ENCODE results near the gene AHNAK. TPM values are rescaled to one million over a fixed set of nuclear protein-coding genes. Genes with fewer than 3 reads are reported as not detected.
"Not testable (repeated sequence)": the region's sequence is repeated elsewhere in the genome, so short reads cannot be mapped to it uniquely, and the experiment has no call there.

Gene AHNAK
- total RNA-seq, 4 donors from 2014 or later: 1,278 to 2,374 (median 1,866) TPM

DNA sequence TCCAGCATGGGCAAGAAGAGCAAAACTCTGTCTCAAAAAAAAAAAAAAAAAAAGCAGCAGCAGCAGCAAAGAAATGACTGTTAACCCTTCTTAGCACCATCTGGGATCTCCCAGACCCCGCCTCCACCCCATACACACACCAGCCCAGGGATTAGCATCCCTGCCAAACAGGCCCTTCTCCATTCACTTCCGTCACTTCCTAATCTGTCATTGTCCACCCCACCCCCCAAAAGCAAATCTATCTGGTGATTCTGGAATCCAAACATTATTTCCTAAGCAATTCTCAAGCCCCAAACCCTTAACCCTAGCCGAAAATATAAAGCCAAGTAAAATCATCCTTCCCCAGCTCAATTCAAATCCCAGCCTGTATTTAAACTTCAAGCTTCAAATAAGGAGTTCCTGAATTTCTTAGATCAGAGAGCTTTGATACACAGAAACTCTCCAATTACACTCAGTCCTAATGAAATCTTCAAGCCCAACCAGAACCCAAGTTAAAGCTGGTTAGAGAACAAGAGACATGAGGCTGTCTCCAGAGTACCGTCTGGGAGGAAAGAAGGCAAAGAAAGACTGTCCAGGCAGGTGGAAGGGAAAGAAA, 6.0 kb upstream of the AHNAK start:
- no peak for DNase-seq (ENCODE audit: extremely low spot score)
- TF ChIP-seq EP300 (IDR thresholded peaks at IDR 0.05): no peak
- no peak for TF ChIP-seq POLR2A (IDR thresholded peaks at IDR 0.05; ENCODE audit: low read depth)
- no peak for TF ChIP-seq CTCF (IDR thresholded peaks at IDR 0.05)
- no peak for TF ChIP-seq POLR2AphosphoS5 (IDR thresholded peaks at IDR 0.05)
- peak overlapping the region; percentile 93 to 97 (median 95) for H3K27ac ChIP-seq (replicated peaks in 1 of 4)
- H3K4me3 ChIP-seq: peak overlapping the region; percentile 38 to 49 (median 42)
- H3K4me1 ChIP-seq: peaks cover 93 to 99% (median 98%) of the 10 kb centered on the region in 4 donors
- H3K9me3 ChIP-seq: no peaks in the 10 kb centered on the region
- peaks cover 0 to 4% (median 0%) of the 10 kb centered on the region in 4 donors for H3K36me3 ChIP-seq
- whole genome bisulfite sequencing: 14% methylated on average over 4 of the region's 4 CpGs
- intact Hi-C loops (cut with DNase I): no loop called here
- H3K27me3 ChIP-seq: no peaks in the 10 kb centered on the region

DNA sequence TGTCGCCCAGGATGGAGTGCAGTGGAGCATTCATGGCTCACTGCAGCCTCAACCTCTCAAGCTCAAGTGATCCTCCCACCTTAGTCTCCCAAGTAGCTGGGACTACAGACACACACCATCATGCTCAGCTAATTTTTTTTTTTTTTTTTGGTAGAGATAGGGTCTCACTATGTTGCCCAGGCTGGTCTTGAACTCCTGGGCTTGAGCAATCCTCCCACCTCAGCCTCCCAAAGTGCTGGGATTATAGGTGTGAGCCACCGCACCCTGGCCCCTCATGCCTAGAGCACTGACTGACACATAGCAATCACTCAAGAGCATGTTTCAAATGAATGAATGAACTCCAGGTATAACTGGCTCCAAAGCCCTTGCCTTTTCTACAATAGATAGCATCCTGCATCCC, 3.9 kb upstream of the AHNAK start:
- Histone ChIP-seq H3K27ac (replicated peaks in 1 of 4) (peak overlapping the region; percentile 93 to 97 (median 95)), H3K4me1 (peaks cover 76 to 82% (median 81%) of the 10 kb centered on the region in 4 donors)
- H3K27me3 ChIP-seq; intact Hi-C loops (cut with DNase I); DNase-seq (ENCODE audit: extremely low spot score); H3K36me3 ChIP-seq; H3K4me3 ChIP-seq; H3K9me3 ChIP-seq: not testable (repeated sequence)
- 95% methylated on average over 2 of the region's 2 CpGs for WGBS

- TF ChIP-seq EP300 (IDR thresholded peaks at IDR 0.05) (no peak), POLR2A (IDR thresholded peaks at IDR 0.05; ENCODE audit: low read depth) (no peak), CTCF (IDR thresholded peaks at IDR 0.05) (no peak), POLR2AphosphoS5 (IDR thresholded peaks at IDR 0.05) (no peak)
- 61% methylated on average over 16 of the region's 17 CpGs for WGBS
- intact Hi-C loops (cut with DNase I): no loop called here
- no peak for DNase-seq (ENCODE audit: extremely low spot score)
- Histone ChIP-seq H3K4me3 (peak overlapping the region in 1 of 4 donors; percentile 100), H3K9me3 (no peaks in the 10 kb centered on the region), H3K27ac (replicated peaks in 1 of 4) (peak overlapping the region; percentile 97 to 100 (median 98)), H3K27me3 (no peaks in the 10 kb centered on the region), H3K36me3 (peaks cover 0 to 7% (median 0%) of the 10 kb centered on the region in 4 donors), H3K4me1 (peaks cover 59 to 74% (median 67%) of the 10 kb centered on the region in 4 donors)
These were observed 2.1 kb upstream of the AHNAK start for GRCh38 chr11:62548545-62549335.

GRCh38 chr11:62547691-62548281, 1.2 kb upstream of the AHNAK start:
- 34% methylated on average over 7 of the region's 8 CpGs for WGBS
- intact Hi-C loops (cut with DNase I): no loop called here
- no peak for DNase-seq (ENCODE audit: extremely low spot score)

More at GRCh38 chr11:62547691-62548281, 1.2 kb upstream of the AHNAK start:
- peak overlapping the region; percentile 85 to 100 (median 95) for H3K4me3 ChIP-seq
- H3K27me3 ChIP-seq: no peaks in the 10 kb centered on the region
- TF ChIP-seq CTCF (IDR thresholded peaks at IDR 0.05) (no peak), POLR2AphosphoS5 (IDR thresholded peaks at IDR 0.05) (peak; percentile 56 to 67), POLR2A (IDR thresholded peaks at IDR 0.05; ENCODE audit: low read depth) (no peak)
- peak overlapping the region; percentile 97 to 100 (median 98) for H3K27ac ChIP-seq (replicated peaks in 1 of 4)
- no peaks in the 10 kb centered on the region for H3K9me3 ChIP-seq
- peaks cover 0 to 7% (median 0%) of the 10 kb centered on the region in 4 donors for H3K36me3 ChIP-seq
- H3K4me1 ChIP-seq: peaks cover 54 to 74% (median 66%) of the 10 kb centered on the region in 4 donors

Measured in esophagus muscularis mucosa (tissue), 4 donors.